ENCODE data around the gene ATG3. TPM values are rescaled to one million over a fixed set of nuclear protein-coding genes. Genes with fewer than 3 reads are reported as not detected.

ATG3 gene
- 63.1 and 64.6 TPM in 2 replicates for total RNA-seq

DNA sequence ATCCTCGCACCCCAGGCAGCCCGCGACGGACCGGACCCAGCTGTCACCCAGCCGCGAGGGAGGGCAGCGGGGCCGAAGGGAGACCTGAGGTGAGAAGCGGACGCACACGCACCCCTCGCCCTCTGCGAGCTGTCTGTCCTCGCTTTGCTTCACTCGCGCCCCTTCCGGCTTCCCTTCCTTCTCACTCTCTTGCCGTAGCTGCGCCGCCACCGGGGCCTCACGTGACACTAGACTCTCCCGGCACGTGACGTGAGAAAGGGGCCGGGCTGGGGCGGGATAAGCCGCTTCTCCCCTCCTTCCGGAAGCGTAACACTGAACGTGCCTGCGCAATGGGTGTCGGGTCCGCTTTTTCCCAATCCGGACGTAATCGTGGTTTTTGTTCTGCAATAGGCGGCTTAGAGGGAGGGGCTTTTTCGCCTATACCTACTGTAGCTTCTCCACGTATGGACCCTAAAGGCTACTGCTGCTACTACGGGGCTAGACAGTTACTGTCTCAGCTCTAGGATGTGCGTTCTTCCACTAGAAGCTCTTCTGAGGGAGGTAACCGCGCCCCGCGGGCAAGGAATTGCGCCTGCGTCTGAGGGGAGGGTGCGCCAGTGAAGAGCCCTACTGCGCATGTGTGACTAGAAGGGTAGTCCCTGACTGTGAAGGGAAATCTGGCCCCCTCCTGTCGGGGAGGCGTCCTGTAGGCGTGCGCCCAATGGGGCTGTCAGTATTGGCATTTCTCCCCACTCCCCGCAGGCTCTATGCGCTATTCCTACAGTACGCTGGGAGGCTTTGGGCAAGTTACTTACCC lies at the start of gene ATG3, which contains the start of gene SLC35A5:
Gene ATG3 (minus strand): TSS at position 229 of the 796 bp plus-strand sequence. CDS start 434 bp downstream, outside the sequence.
Gene SLC35A5 (plus strand): TSS at position 312 of the 796 bp plus-strand sequence. CDS start 1,359 bp downstream, outside the sequence.

DNA sequence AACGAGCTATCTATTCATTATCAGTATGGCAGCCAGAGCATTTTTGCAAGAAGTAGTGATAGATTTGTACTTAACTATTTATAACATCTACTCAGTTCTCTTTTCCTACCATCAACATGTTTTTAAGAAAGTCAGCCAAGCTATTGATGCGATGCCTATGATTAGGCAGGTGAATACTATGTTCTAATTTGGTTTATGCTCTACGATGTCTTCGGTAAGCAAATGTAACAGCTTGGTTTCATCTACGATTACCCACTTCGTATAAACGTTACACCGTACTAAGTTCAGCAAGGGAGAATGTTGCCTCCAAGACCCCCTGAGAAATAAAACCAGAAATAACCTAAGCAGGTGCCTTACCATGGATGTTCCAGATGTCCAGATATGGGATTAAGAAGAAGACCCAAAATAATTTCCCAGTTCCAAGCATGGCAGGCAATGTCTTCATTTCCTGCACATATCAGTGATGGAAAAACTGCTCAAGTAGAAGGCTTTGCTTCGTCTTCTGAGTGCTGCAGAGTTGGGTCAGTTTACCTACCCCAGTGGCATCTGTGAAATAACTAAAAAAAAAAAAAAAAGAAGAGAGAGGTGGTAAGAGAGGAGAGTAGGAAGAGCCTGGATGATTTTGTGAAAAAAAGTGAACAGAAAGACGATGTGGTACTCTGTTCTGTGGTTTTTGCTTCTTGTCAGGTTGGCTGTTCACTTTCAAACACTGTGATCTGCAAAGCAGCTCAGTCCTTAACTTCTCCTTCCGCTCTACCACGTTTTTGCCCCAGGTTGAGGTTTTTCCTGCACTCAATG lies 62.6 kb downstream of the ATG3 start, which contains the start of gene BTLA:
Gene BTLA (minus strand): TSS at position 559 of the 798 bp plus-strand sequence. CDS start 114 bp downstream, at position 445.

Other genes with a start within 250 kb of the ATG3 start
- under 0.01 and 1.7 TPM in 2 replicates for gene CD200, start 228.8 kb downstream of the ATG3 start, total RNA-seq
- gene BTLA, start 62.5 kb downstream of the ATG3 start, total RNA-seq: not detected in 2 replicates
- 13.5 and 26.4 TPM in 2 replicates for gene SLC35A5, start 83 bp upstream of the ATG3 start, total RNA-seq
- 3.0 and 26.5 TPM in 2 replicates for gene CCDC80, start 79.2 kb upstream of the ATG3 start, total RNA-seq